ENCODE results near the gene PGC.
A peak's percentile ranks its signal among the peaks of the same experiment; 100 is the strongest.

Gene PGC

GRCh38 chr6:41711323-41712038 lies 35.7 kb downstream of the PGC start:
- DNase-seq = no peak

GRCh38 chr6:41709375-41709774 lies 37.8 kb downstream of the PGC start:
- DNase-seq = no peak

GRCh38 chr6:41708856-41709255 lies 38.3 kb downstream of the PGC start:
- no peak for DNase-seq

GRCh38 chr6:41707565-41708200 lies 39.5 kb downstream of the PGC start:
- no peak for DNase-seq

GRCh38 chr6:41706876-41707564 lies 40.2 kb downstream of the PGC start:
- DNase-seq = no peak

- peak; percentile 45 for DNase-seq
Measured at GRCh38 chr6:41705996-41706835, 41.0 kb downstream of the PGC start.

GRCh38 chr6:41705311-41705995 lies 41.7 kb downstream of the PGC start:
- peak; percentile 66 for DNase-seq

GRCh38 chr6:41704656-41705310 lies 42.4 kb downstream of the PGC start:
- DNase-seq = no peak

GRCh38 chr6:41704028-41704427 lies 43.2 kb downstream of the PGC start:
- DNase-seq = no peak

- no peak for DNase-seq
Measured at GRCh38 chr6:41702771-41703494, 44.3 kb downstream of the PGC start.

GRCh38 chr6:41702089-41702745 lies 45.0 kb downstream of the PGC start:
- no peak for DNase-seq

- peak; percentile 31 for DNase-seq
Measured at GRCh38 chr6:41700463-41701347, 46.5 kb downstream of the PGC start.

GRCh38 chr6:41699063-41699462 lies 48.1 kb downstream of the PGC start:
- DNase-seq = no peak

GRCh38 chr6:41697861-41698781 lies 49.1 kb downstream of the PGC start:
- no peak for DNase-seq

GRCh38 chr6:41696788-41697187 lies 50.4 kb downstream of the PGC start:
- no peak for DNase-seq

- DNase-seq = no peak
Measured at GRCh38 chr6:41695825-41696224, 51.4 kb downstream of the PGC start.

GRCh38 chr6:41694815-41695526 lies 52.2 kb downstream of the PGC start:
- DNase-seq = no peak

Data from NCI-H146 (cell line).